Dendritic cell treated with granulocyte-macrophage colony-stimulating factor and Interleukin-4, amounts not matched to agents 40 ng/mL and 50 ng/mL, for 4 days (primary cell): Measurements from ENCODE around the gene RABGEF1.
"Not testable (repeated sequence)": the region's sequence is repeated elsewhere in the genome, so short reads cannot be mapped to it uniquely, and the experiment has no call there.

ENCODE experiments used
- H3K27ac Mint-ChIP-seq: one replicate; pipeline ENCODE4 v1.8.0; 2022; ENCODE audit warnings: mild to moderate bottlenecking, mixed read lengths
- H3K27me3 Mint-ChIP-seq: one replicate; pipeline ENCODE4 v1.8.0; 2022; ENCODE audit warnings: mild to moderate bottlenecking, mixed read lengths
- H3K36me3 Mint-ChIP-seq: one replicate; pipeline ENCODE4 v1.8.0; 2022; ENCODE audit warnings: low read depth, mixed read lengths
- H3K4me1 Mint-ChIP-seq: one replicate; pipeline ENCODE4 v1.8.0; 2022; ENCODE audit warnings: low read depth, mixed read lengths
- H3K4me3 Mint-ChIP-seq: one replicate; pipeline ENCODE4 v1.8.0; 2022; ENCODE audit warnings: mild to moderate bottlenecking, moderate library complexity, mixed read lengths
- H3K9me3 Mint-ChIP-seq: one replicate; pipeline ENCODE4 v1.8.0; 2022; ENCODE audit warnings: mixed read lengths
- intact Hi-C: fragments of 100-400 bp; cut with micrococcal nuclease; formaldehyde crosslinking; loops from one replicate; pipeline ENCODE4 v1.15.0; 2022

Gene RABGEF1

DNA sequence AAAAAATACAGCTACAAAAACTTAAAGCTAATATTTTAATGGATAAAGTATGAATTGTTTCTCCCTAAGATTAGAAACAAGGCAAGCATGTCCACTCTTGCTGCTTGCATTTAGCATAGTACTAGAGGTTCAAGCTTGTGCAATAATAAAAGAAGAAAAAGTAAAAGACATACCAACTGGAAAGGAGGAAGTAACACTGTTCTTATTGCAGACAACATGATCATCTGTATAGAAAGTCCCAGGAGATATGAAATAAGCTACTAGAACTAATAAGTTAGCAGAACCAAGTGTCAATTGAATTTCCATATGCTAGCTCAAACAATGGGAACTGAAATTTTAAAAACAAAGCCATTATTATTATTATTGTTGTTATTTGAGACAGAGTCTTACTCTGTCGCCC is 20.0 kb upstream of the RABGEF1 start:
- H3K9me3 Mint-ChIP-seq = peaks cover 28% of the 10 kb centered on the region
- no peaks in the 10 kb centered on the region for H3K27me3 Mint-ChIP-seq
- peaks cover 66% of the 10 kb centered on the region for H3K36me3 Mint-ChIP-seq
- H3K4me3 Mint-ChIP-seq = no peak overlapping the region
- intact Hi-C loops = no loop called here
- no peak overlapping the region for H3K27ac Mint-ChIP-seq
- H3K4me1 Mint-ChIP-seq = peaks cover 5% of the 10 kb centered on the region

DNA sequence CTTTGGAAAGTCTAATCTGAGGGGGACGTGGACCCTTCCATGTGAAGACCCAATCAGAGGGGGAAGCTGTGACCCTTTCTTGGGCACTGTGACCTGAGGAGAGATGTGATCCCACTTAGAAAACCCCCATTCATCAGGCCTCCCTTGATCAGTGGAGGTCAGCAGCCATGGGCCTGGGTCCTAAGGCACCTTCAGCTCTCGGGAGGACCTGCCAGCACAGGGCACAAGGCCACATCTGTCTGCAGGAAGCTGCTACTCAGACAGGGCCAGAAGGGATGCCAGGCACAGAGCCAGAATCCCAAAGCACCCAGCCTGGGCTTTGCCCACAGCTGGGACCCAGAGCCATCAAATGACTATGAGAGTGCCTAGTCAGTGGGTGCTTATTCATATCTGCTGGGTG is 14.7 kb upstream of the RABGEF1 start:
- intact Hi-C loops = no loop called here
- H3K27me3 Mint-ChIP-seq = no peaks in the 10 kb centered on the region
- no peak overlapping the region for H3K27ac Mint-ChIP-seq
- H3K4me1 Mint-ChIP-seq = no peaks in the 10 kb centered on the region
- H3K9me3 Mint-ChIP-seq = peaks cover 29% of the 10 kb centered on the region
- H3K4me3 Mint-ChIP-seq = no peak overlapping the region
- peaks cover 67% of the 10 kb centered on the region for H3K36me3 Mint-ChIP-seq

DNA sequence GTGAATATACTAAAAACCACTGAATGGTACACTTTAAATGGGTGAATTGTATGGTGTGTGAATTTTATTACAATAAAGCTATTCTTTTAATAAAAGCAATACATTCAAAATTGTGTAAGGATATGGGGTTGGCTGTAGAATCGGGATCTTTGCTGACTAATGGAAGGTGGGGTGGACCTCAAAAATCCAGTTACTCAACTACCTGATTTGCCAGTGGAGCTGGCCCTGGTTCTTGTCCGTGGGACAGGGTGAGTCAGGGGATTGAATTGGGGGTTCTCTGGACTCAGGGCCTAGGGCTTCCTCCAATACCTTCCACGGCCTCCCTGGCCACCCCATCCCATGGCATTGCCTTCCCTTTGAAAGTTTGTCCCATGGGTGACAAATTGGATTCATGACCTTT is 13.5 kb upstream of the RABGEF1 start:
- H3K4me1 Mint-ChIP-seq = no peaks in the 10 kb centered on the region
- no peak overlapping the region for H3K4me3 Mint-ChIP-seq
- H3K27ac Mint-ChIP-seq = no peak overlapping the region
- H3K27me3 Mint-ChIP-seq = no peaks in the 10 kb centered on the region
- intact Hi-C loops = no loop called here
- H3K9me3 Mint-ChIP-seq = peaks cover 29% of the 10 kb centered on the region
- peaks cover 60% of the 10 kb centered on the region for H3K36me3 Mint-ChIP-seq

DNA sequence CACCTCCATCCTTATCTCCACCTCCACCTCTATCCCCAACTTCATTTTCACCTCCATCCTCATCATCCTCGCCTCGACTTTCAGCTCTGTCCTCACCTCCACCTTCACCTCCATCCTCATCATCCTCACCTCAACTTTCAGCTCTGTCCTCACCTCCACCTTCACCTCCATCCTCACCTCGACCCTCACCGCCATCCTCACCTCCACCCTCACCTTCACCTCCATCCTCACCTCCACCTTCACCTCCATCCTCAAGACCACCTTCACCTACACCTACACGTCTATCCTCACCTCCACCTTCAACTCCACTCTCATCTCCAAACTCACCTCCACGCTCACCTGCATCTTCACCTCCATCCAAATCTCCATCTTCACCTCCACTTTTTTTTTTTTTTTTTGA is 12.0 kb upstream of the RABGEF1 start:
- H3K4me3 Mint-ChIP-seq = no peak overlapping the region
- H3K36me3 Mint-ChIP-seq = peaks cover 47% of the 10 kb centered on the region
- no peak overlapping the region for H3K27ac Mint-ChIP-seq
- no peaks in the 10 kb centered on the region for H3K27me3 Mint-ChIP-seq
- H3K4me1 Mint-ChIP-seq = peaks cover 6% of the 10 kb centered on the region
- peaks cover 20% of the 10 kb centered on the region for H3K9me3 Mint-ChIP-seq
- intact Hi-C loops = no loop called here

DNA sequence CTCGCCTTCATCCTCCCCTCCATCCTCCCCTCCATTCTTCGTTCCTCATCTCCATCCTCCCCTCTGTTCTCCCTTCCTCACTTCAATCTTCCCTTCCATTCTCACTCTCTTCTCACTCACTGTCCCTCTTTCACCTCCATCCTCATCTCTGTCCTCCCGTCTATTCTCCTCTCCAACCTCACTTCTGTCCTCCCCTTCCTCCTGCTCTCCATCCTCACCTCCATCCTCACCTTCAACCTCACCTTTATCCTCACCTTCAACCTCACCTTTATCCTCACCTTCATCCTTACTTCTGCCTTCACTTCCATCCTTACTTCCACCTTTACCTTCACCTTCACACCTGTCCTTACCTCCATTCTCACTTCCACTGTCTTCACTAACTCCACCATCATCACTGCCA is 11.3 kb upstream of the RABGEF1 start:
- peaks cover 40% of the 10 kb centered on the region for H3K36me3 Mint-ChIP-seq
- H3K4me3 Mint-ChIP-seq = no peak overlapping the region
- peaks cover 13% of the 10 kb centered on the region for H3K9me3 Mint-ChIP-seq
- H3K27ac Mint-ChIP-seq = no peak overlapping the region
- H3K4me1 Mint-ChIP-seq = peaks cover 6% of the 10 kb centered on the region
- H3K27me3 Mint-ChIP-seq = no peaks in the 10 kb centered on the region
- intact Hi-C loops = no loop called here

DNA sequence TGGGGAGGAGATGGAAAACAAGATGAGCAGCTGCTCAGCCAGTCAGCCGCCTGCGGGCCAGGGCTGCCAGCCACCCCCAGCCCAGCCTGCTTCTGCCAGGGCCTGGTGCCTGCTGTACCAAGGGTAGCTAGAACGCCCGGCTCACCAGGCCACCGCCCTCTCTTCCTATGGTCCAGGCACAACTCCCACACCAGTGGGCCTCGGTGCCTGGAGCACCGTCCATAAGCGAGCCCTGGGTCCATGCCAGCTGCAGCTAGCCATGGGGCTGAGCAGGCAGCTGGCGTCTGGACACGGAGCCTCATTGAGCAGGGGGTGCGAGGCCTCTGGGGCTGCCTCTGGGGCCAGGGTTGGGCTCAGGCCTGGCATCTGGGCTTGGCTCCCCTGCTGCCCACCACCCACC is 8.5 kb upstream of the RABGEF1 start:
- H3K4me1 Mint-ChIP-seq = peaks cover 16% of the 10 kb centered on the region
- H3K36me3 Mint-ChIP-seq = peaks cover 48% of the 10 kb centered on the region
- intact Hi-C loops = no loop called here

DNA sequence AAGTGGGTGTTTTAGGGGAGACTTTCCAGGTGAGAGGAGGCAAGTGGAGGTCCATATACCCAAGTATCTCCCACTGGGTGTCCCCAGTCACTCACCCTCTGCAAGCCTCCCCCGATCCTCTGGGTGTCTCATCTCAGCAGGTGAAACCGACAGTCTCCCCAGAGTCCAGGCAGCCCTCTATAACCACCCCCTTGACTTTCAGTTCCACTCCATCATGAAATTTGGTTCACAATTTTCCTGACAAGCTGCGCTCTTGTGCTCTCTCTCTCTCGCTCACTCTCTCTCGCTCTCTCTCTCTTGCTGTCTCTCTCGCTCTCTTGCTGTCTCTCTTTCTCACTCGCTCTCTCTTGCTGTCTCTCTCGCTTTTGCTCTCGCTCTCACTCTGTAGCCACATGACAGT is 8.1 kb upstream of the RABGEF1 start:
- intact Hi-C loops = no loop called here
- no peaks in the 10 kb centered on the region for H3K27me3 Mint-ChIP-seq
- H3K36me3 Mint-ChIP-seq = peaks cover 49% of the 10 kb centered on the region
- peaks cover 20% of the 10 kb centered on the region for H3K4me1 Mint-ChIP-seq
- peaks cover 15% of the 10 kb centered on the region for H3K9me3 Mint-ChIP-seq
- no peak overlapping the region for H3K27ac Mint-ChIP-seq
- H3K4me3 Mint-ChIP-seq = no peak overlapping the region

More for the DNA sequence above, 8.5 kb upstream of the RABGEF1 start:
- no peak overlapping the region for H3K4me3 Mint-ChIP-seq
- H3K27me3 Mint-ChIP-seq = no peaks in the 10 kb centered on the region
- H3K27ac Mint-ChIP-seq = no peak overlapping the region
- H3K9me3 Mint-ChIP-seq = peaks cover 15% of the 10 kb centered on the region

DNA sequence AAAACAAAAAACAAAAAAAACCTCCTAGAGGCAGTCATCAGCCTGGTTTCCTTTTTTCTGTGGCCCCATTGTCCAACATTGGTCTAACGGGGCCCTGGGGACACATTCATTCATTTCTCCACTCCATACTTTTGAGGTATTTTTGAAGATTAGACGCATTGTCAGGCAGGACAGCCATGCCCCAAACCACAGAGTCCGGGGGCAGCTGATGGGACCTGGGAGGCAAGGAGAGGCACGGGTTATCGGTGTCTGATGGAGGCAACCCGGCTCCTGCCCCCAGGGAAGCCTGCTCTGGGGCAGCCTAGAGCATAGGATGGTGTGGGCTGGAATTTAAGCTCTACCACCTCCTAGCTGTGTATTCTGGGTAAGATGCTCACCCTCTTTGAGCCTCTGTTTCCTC is 6.5 kb upstream of the RABGEF1 start:
- Mint-ChIP-seq H3K36me3 (peaks cover 42% of the 10 kb centered on the region), H3K27me3 (no peaks in the 10 kb centered on the region), H3K4me3 (no peak overlapping the region), H3K9me3 (peaks cover 15% of the 10 kb centered on the region), H3K27ac (no peak overlapping the region), H3K4me1 (peaks cover 33% of the 10 kb centered on the region)
- intact Hi-C loops = no loop called here

DNA sequence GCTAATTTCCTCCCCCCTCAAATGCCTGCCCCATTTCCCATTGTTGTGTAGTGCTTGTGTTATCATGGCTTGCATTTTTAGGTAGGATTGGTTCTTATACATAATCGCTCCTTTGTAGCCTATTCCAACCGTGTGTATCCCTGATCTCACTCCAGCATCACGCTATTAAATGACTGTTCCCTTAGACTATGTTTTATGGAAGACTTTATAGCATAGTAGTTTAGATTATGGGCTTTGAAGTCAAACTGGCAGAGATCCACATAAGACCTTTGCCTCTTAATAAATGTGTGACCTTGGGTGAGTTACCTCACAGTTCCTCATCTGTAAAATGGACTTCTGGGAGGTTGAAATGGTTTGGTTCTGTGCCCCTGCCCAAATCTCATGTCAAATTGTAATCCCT is 5.4 kb upstream of the RABGEF1 start:
- Mint-ChIP-seq H3K36me3 (peaks cover 40% of the 10 kb centered on the region), H3K27me3 (no peaks in the 10 kb centered on the region), H3K4me3 (no peak overlapping the region), H3K4me1 (peaks cover 36% of the 10 kb centered on the region), H3K9me3 (peaks cover 15% of the 10 kb centered on the region), H3K27ac (no peak overlapping the region)
- intact Hi-C loops = no loop called here

DNA sequence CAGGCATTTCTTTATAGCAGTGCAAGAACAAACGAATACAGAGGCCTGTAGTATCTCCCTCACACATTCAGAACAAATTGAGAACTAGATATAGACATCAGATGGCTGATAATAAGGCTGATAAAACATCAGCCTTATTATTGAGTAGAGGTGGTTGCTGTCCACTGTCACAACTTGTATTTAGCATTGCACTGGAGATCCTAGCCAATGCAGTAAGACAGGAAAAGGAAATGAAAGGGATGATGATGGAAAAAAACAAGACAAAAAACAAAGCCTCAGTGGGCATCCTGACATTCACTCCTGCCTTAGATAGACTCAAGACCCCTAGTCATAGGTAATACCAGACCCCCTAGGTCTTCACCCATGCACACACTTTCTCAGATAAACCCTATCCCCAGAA is 4.7 kb upstream of the RABGEF1 start:
- H3K4me1 Mint-ChIP-seq = peaks cover 36% of the 10 kb centered on the region
- H3K27me3 Mint-ChIP-seq = no peaks in the 10 kb centered on the region
- no peak overlapping the region for H3K4me3 Mint-ChIP-seq
- H3K27ac Mint-ChIP-seq = no peak overlapping the region
- intact Hi-C loops = no loop called here
- peaks cover 47% of the 10 kb centered on the region for H3K36me3 Mint-ChIP-seq
- peaks cover 15% of the 10 kb centered on the region for H3K9me3 Mint-ChIP-seq

DNA sequence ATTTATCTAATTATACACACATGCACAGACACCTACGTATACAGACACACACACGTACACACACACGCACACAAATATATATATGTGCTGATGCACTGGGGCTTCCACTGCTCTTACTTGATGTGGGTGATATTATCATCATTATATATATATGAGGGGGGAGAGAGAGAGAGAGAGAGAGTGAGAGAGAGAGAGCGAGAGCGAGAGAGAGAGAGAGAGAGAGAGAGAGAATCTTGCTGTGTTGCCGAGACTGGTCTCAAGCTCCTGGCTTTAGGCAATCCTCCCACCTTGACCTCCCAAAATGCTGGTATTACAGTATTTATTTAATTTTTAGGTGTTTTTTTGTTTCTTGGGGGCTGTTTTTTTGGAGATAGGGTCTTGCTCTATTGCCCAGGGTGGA is 3.6 kb upstream of the RABGEF1 start:
- H3K4me3 Mint-ChIP-seq = no peak overlapping the region
- H3K27ac Mint-ChIP-seq = no peak overlapping the region
- peaks cover 15% of the 10 kb centered on the region for H3K9me3 Mint-ChIP-seq
- peaks cover 44% of the 10 kb centered on the region for H3K4me1 Mint-ChIP-seq
- intact Hi-C loops = no loop called here
- H3K27me3 Mint-ChIP-seq = no peaks in the 10 kb centered on the region
- H3K36me3 Mint-ChIP-seq = peaks cover 54% of the 10 kb centered on the region

DNA sequence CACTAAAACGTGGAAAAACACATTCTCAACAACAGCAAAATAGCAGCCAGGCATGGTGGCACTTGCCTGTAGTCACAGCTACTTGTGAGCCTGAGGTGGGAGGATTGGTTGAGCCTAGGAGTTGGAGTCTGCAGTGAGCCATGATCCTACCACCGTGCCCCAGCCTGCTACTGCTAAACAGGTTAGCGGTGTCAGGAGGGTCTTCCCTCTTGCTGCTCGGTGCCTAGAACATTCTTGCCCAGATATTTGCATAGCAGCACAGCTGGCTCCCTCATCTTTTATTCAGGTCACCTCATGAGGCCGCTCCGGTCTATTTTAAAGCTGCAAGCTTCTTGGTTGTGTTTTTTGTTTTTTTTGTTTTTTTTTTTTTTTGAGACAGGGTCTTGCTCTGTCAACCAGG is 2.9 kb upstream of the RABGEF1 start:
- H3K27ac Mint-ChIP-seq = no peak overlapping the region
- H3K4me3 Mint-ChIP-seq = no peak overlapping the region
- H3K4me1 Mint-ChIP-seq = peaks cover 48% of the 10 kb centered on the region
- peaks cover 54% of the 10 kb centered on the region for H3K36me3 Mint-ChIP-seq
- peaks cover 15% of the 10 kb centered on the region for H3K9me3 Mint-ChIP-seq
- intact Hi-C loops = no loop called here
- H3K27me3 Mint-ChIP-seq = no peaks in the 10 kb centered on the region

DNA sequence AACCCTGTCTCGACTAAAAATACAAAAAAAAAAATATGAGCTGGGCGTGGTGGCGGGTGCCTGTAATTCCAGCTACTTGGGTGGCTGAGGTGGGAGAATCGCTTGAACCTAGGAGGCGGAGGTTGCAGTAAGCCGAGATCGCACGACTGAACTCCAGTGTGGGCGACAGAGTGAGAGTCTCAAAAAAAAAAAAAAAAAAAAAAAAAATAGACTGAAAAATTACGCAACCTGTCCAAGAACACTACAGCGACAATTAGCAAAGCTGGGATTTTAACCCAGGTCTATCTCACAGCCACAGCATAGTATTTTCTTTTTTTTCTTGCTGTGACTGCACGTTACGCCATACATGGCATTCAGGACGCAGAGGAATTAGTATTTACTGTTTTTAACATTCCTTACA is 1.1 kb upstream of the RABGEF1 start:
- Mint-ChIP-seq H3K9me3 (peaks cover 15% of the 10 kb centered on the region), H3K4me3 (peak overlapping the region; percentile 96), H3K27me3 (no peaks in the 10 kb centered on the region), H3K27ac (peak overlapping the region; percentile 99), H3K36me3 (peaks cover 62% of the 10 kb centered on the region), H3K4me1 (peaks cover 47% of the 10 kb centered on the region)
- intact Hi-C loops = no loop called here

DNA sequence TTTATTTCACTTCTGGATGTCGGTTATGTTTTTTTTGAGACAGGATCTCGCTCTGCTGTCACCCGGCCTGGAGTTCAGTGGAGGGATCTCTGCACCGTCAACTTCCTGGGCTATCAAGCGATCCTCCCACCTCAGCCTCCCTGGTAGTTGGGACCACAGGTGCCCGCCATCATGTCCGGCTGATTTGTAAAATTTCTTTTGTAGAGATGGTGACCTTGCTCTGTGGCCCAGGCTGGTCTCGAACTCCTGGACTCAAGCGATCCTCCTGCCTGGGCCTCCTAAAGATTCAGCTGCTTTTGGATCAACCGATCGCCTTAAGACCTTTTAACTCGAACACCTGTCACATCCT is 606 bp upstream of the RABGEF1 start:
- H3K27ac Mint-ChIP-seq = peak overlapping the region; percentile 99
- intact Hi-C loops = loop anchor here (1.0 kb wide), 1 partner anchor 58 kb away; no protein-coding TSS in a partner anchor
- H3K9me3 Mint-ChIP-seq = peaks cover 15% of the 10 kb centered on the region
- H3K27me3 Mint-ChIP-seq = no peaks in the 10 kb centered on the region
- peaks cover 58% of the 10 kb centered on the region for H3K36me3 Mint-ChIP-seq
- H3K4me3 Mint-ChIP-seq = peak overlapping the region; percentile 96
- peaks cover 47% of the 10 kb centered on the region for H3K4me1 Mint-ChIP-seq

DNA sequence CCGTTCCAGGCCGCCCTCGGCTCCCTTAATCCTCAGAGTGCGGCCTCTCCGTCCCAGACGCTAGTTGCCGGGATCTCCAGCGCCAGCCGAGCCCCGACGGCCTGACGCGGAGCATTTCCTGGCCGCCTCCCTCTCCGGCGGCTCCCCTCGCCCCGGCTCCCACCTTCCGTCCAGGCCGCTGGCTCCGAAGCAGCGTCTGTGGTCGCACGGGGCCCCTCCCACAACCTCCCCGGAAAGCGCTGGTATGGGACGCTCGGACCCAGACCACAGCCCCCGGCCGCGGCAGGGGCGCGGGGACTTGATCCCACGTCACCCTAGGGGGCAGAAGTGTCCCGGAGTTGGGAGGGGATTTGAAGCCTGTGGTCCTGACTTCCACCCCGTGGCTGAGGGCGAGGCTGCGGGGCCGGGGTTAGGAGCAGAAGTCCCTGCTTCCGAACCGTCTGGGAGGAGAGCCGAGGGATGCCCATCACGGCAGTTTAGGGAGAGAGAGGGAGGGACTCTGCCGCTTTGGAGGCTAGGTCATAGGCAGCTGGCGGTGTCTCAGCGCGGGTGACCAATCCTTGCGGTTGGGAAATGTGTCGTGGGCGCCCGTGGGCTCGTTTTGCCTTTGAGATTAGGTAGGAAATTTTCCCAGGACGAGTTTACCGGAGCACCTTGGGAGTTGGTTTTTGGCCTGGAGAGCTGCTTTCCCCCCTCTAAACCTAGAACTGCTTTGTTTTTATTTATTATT is 612 bp downstream of the RABGEF1 start:
- H3K27me3 Mint-ChIP-seq, H3K9me3 Mint-ChIP-seq: not testable (repeated sequence)
- intact Hi-C loops = loop anchor here (1.0 kb wide), 1 partner anchor 59 kb away; no protein-coding TSS in a partner anchor
- Mint-ChIP-seq H3K4me3 (peak overlapping the region; percentile 96), H3K36me3 (peaks cover 46% of the 10 kb centered on the region), H3K27ac (peak overlapping the region; percentile 99), H3K4me1 (peaks cover 45% of the 10 kb centered on the region)
